Lower lobe of right lung (tissue), 2 donors: ENCODE data around the gene MICAL3. TPM values are rescaled to one million over a fixed set of nuclear protein-coding genes. Genes with fewer than 3 reads are reported as not detected.

Experiments
- ATAC-seq, 2 donors: fragments of 200-7000 bp; cut with Tn5 transposase; one replicate each; pipeline ENCODE4 v1.9.1; 2020 to 2022; ENCODE audit warnings: mild to moderate bottlenecking in 2 of 2, moderate library complexity in 2 of 2
- DNase-seq: peaks from one replicate; pipeline ENCODE4 v3.0.0-alpha.2; 2020
- H3K27ac ChIP-seq: fragments of 200-600 bp; one replicate; pipeline ENCODE4 v1.8.0; 2022
- H3K27me3 ChIP-seq: fragments of 200-600 bp; one replicate; pipeline ENCODE4 v1.8.0; 2022; ENCODE audit warnings: low read depth
- H3K36me3 ChIP-seq: fragments of 200-600 bp; one replicate; pipeline ENCODE4 v1.8.0; 2022; ENCODE audit warnings: mild to moderate bottlenecking
- H3K4me1 ChIP-seq: fragments of 200-600 bp; one replicate; pipeline ENCODE4 v1.8.0; 2022
- H3K4me3 ChIP-seq: fragments of 200-600 bp; one replicate; pipeline ENCODE4 v1.8.0; 2022; ENCODE audit warnings: mild to moderate bottlenecking
- H3K9me3 ChIP-seq: fragments of 200-600 bp; one replicate; pipeline ENCODE4 v1.8.0; 2022
- CTCF ChIP-seq: fragments of 200-600 bp; IDR thresholded peaks from one replicate; pipeline ENCODE4 v1.8.0; 2022; ENCODE audit warnings: antibody characterized with exemption, mild to moderate bottlenecking
- intact Hi-C: fragments of 100-400 bp; cut with DNase I; formaldehyde crosslinking; loops from one replicate; pipeline ENCODE4 v1.11.0; 2022
- total RNA-seq: library from RNA; stranded (reverse); fragmentation: NEBNext Ultra II Directional; extraction: Animal tissue kit (Norgen Biotek cat#: 25700); gene quantifications from one replicate; pipeline ENCODE4 v1.2.1, GENCODE V29; 2021
- donor health status: DM: no; HTN: yes; CAD: no; lungs with severe emphysema.

The MICAL3 gene
- total RNA-seq, 1 donor from 2014 or later, result 23.5 TPM

- no peak for TF ChIP-seq CTCF
- Histone ChIP-seq H3K27ac (no peak overlapping the region), H3K27me3 (no peaks in the 10 kb centered on the region), H3K36me3 (no peaks in the 10 kb centered on the region), H3K9me3 (no peaks in the 10 kb centered on the region), H3K4me3 (no peak overlapping the region), H3K4me1 (peaks cover 34% of the 10 kb centered on the region)
- DNase-seq (no peak), ATAC-seq (no peak)
- intact Hi-C loops, result no loop called here
Observed at GRCh38 chr22:17916226-17916889, 108.0 kb downstream of the MICAL3 start.

GRCh38 chr22:17915676-17916075 lies 108.7 kb downstream of the MICAL3 start:
- Histone ChIP-seq H3K4me3 (no peak overlapping the region), H3K36me3 (no peaks in the 10 kb centered on the region), H3K4me1 (peaks cover 34% of the 10 kb centered on the region), H3K27me3 (no peaks in the 10 kb centered on the region), H3K9me3 (no peaks in the 10 kb centered on the region), H3K27ac (no peak overlapping the region)
- ATAC-seq, result no peak
- intact Hi-C loops, result no loop called here
- TF ChIP-seq CTCF, result no peak
- DNase-seq, result no peak

GRCh38 chr22:17915188-17915587 lies 109.2 kb downstream of the MICAL3 start:
- Histone ChIP-seq H3K4me3 (no peak overlapping the region), H3K27ac (no peak overlapping the region), H3K4me1 (peaks cover 34% of the 10 kb centered on the region), H3K36me3 (no peaks in the 10 kb centered on the region), H3K27me3 (no peaks in the 10 kb centered on the region), H3K9me3 (no peaks in the 10 kb centered on the region)
- TF ChIP-seq CTCF, result no peak
- DNase-seq (no peak), ATAC-seq (no peak)
- intact Hi-C loops, result no loop called here

GRCh38 chr22:17914474-17914873 lies 109.9 kb downstream of the MICAL3 start:
- no peak for DNase-seq
- intact Hi-C loops, result no loop called here
- no peak overlapping the region for H3K4me3 ChIP-seq
- no peak for TF ChIP-seq CTCF
- H3K27ac ChIP-seq, result no peak overlapping the region
- H3K4me1 ChIP-seq, result peaks cover 32% of the 10 kb centered on the region
- ATAC-seq, result no peak
- no peaks in the 10 kb centered on the region for H3K9me3 ChIP-seq
- no peaks in the 10 kb centered on the region for H3K36me3 ChIP-seq
- H3K27me3 ChIP-seq, result no peaks in the 10 kb centered on the region

GRCh38 chr22:17913801-17914347 lies 110.5 kb downstream of the MICAL3 start:
- intact Hi-C loops, result no loop called here
- Histone ChIP-seq H3K27me3 (no peaks in the 10 kb centered on the region), H3K27ac (no peak overlapping the region), H3K36me3 (no peaks in the 10 kb centered on the region), H3K9me3 (no peaks in the 10 kb centered on the region), H3K4me3 (no peak overlapping the region), H3K4me1 (peaks cover 28% of the 10 kb centered on the region)
- ATAC-seq (no peak), DNase-seq (no peak)
- no peak for TF ChIP-seq CTCF
